HEK293 (cell line): ENCODE results near the gene LIN7A.

ENCODE experiments used
- CTCF ChIA-PET: fragments of 350-600 bp; formaldehyde crosslinking; extraction: SDS; loops from one replicate; lab custom pipeline; 2021; ENCODE audit warnings: antibody characterized with exemption; lab: Yijun Ruan, JAX
- POLR2A ChIA-PET: fragments of 300-600 bp; formaldehyde crosslinking; extraction: SDS; loops from one replicate; lab custom pipeline; 2020; ENCODE audit warnings: antibody characterized with exemption, inconsistent platforms; lab: Yijun Ruan, JAX
- H3K27ac ChIP-seq: fragments of 200-500 bp; sonication (Bioruptor generic); 2 replicates; pipeline ENCODE4 v1.5.1; 2014; ENCODE audit warnings: low read depth, low read length, control low read depth, inconsistent platforms; ENCODE audit errors: extremely low read depth
- H3K36me3 ChIP-seq, 2 experiments: fragments of 200-500 bp in 1 of 2; sonication (Bioruptor generic) in 1 of 2; 1 replicate in 1 of 2; 2 replicates in 1 of 2; pipeline ENCODE4 v1.5.1; 2014 to 2017; ENCODE audit warnings: inconsistent platforms in 2 of 2, low read length in 2 of 2; ENCODE audit not compliant: control insufficient read depth in 2 of 2, insufficient read depth in 1 of 2
- H3K4me1 ChIP-seq: fragments of 200-500 bp; sonication (Bioruptor generic); 2 replicates; pipeline ENCODE4 v1.5.1; 2014; ENCODE audit warnings: mild to moderate bottlenecking, low read length, inconsistent platforms; ENCODE audit not compliant: control insufficient read depth, insufficient read depth
- H3K4me3 ChIP-seq: 2 replicates; pipeline ENCODE4 v1.5.1; 2011; ENCODE audit warnings: low read depth, mild to moderate bottlenecking, control low read depth, low read length, moderate library complexity
- H3K9me3 ChIP-seq: fragments of 200-500 bp; sonication (Bioruptor generic); 2 replicates; pipeline ENCODE4 v1.5.1; 2014; ENCODE audit warnings: low read depth, low read length, inconsistent platforms; ENCODE audit not compliant: control insufficient read depth, insufficient read depth
- GLI4 ChIP-seq: fragments of 450-650 bp; formaldehyde crosslinking; IDR thresholded peaks from 2 replicates; pipeline ENCODE4 v1.5.1; 2016; ENCODE audit warnings: missing biosample characterization, missing genetic modification characterization
- KLF10 ChIP-seq: fragments of 450-650 bp; IDR thresholded peaks from 2 replicates; pipeline ENCODE4 v1.5.1; 2018; ENCODE audit warnings: missing biosample characterization, mild to moderate bottlenecking, missing genetic modification characterization
- OSR2 ChIP-seq: fragments of 450-650 bp; formaldehyde crosslinking; IDR thresholded peaks from 2 replicates; pipeline ENCODE4 v1.5.1; 2016; ENCODE audit warnings: missing biosample characterization, missing genetic modification characterization
- RBAK ChIP-seq: fragments of 450-650 bp; formaldehyde crosslinking; IDR thresholded peaks from 2 replicates; pipeline ENCODE4 v1.5.1; 2016; ENCODE audit warnings: missing biosample characterization, missing genetic modification characterization
- ZBTB1 ChIP-seq: fragments of 450-650 bp; formaldehyde crosslinking; IDR thresholded peaks from 2 replicates; pipeline ENCODE4 v1.5.1; 2016; ENCODE audit warnings: missing biosample characterization, missing genetic modification characterization
- ZBTB48 ChIP-seq: fragments of 450-650 bp; formaldehyde crosslinking; IDR thresholded peaks from 2 replicates; pipeline ENCODE4 v1.5.1; 2016; ENCODE audit warnings: missing biosample characterization, missing genetic modification characterization
- ZNF184 ChIP-seq: fragments of 450-650 bp; IDR thresholded peaks from 2 replicates; pipeline ENCODE4 v1.5.1; 2018; ENCODE audit warnings: missing biosample characterization, mild to moderate bottlenecking, missing genetic modification characterization
- ZNF19 ChIP-seq: fragments of 450-650 bp; formaldehyde crosslinking; IDR thresholded peaks from 2 replicates; pipeline ENCODE4; 2016; ENCODE audit warnings: missing biosample characterization, missing genetic modification characterization, low read depth
- ZNF2 ChIP-seq: fragments of 450-650 bp; formaldehyde crosslinking; IDR thresholded peaks from 2 replicates; pipeline ENCODE4 v1.5.1; 2016; ENCODE audit warnings: missing biosample characterization, missing genetic modification characterization
- ZNF202 ChIP-seq: fragments of 450-650 bp; formaldehyde crosslinking; IDR thresholded peaks from 2 replicates; pipeline ENCODE4 v1.5.1; 2016; ENCODE audit warnings: missing biosample characterization, missing genetic modification characterization, borderline replicate concordance
- ZNF629 ChIP-seq: fragments of 450-650 bp; formaldehyde crosslinking; IDR thresholded peaks from 2 replicates; pipeline ENCODE4 v1.5.1; 2017; ENCODE audit warnings: missing biosample characterization, missing genetic modification characterization
- ZNF768 ChIP-seq: fragments of 450-650 bp; formaldehyde crosslinking; IDR thresholded peaks from 2 replicates; pipeline ENCODE4 v1.5.1; 2018; ENCODE audit warnings: missing biosample characterization, mild to moderate bottlenecking, missing genetic modification characterization
- TF ChIP-seq, protein P1 (sequence below): fragments of 450-650 bp; formaldehyde crosslinking; IDR thresholded peaks from 2 replicates; pipeline ENCODE4 v1.5.1; 2016; ENCODE audit warnings: missing biosample characterization, missing genetic modification characterization
- TF ChIP-seq, protein P2 (sequence below): fragments of 450-650 bp; formaldehyde crosslinking; IDR thresholded peaks from 2 replicates; pipeline ENCODE4 v1.5.1; 2016; ENCODE audit warnings: missing biosample characterization, missing genetic modification characterization, borderline replicate concordance
- TF ChIP-seq, protein P3 (sequence below): fragments of 450-650 bp; formaldehyde crosslinking; IDR thresholded peaks from 2 replicates; pipeline ENCODE4 v1.5.1; 2016; ENCODE audit warnings: missing biosample characterization, missing genetic modification characterization, borderline replicate concordance

LIN7A gene

DNA sequence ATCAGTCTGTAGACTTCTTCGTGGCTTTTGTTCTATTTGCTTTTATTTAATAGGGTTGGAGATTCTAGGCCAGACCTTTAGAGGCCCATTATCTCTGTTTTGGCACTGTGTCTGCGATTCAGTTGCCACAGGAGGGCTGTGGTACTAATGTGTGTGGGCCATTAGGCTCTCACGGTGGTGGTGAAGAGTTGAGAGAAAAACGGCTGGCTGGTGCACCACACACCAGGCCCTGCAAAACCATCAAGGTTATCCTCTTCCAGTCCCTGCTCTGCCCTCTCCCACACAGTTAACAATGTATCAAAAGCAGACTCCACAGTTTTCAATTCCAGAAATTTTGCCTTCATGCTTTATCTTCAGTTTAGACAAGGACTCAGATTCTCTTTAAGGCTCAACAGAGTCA lies 123.3 kb downstream of the LIN7A start:
- Histone ChIP-seq H3K9me3 (no peaks in the 10 kb centered on the region), H3K4me3 (no peak overlapping the region), H3K36me3 (peaks cover 0 to 8% of the 10 kb centered on the region in 2 experiments; a peak in 1 of 3 replicates), H3K4me1 (no peaks in the 10 kb centered on the region), H3K27ac (no peak overlapping the region)
- POLR2A ChIA-PET = no interaction called here
- CTCF ChIA-PET = interaction anchor here (0.9 kb wide), 1 partner anchor 23 kb away, joined by 3 read pairs; no protein-coding TSS in a partner anchor
- TF ChIP-seq GLI4 (tag by site-specific recombination) (no peak), RBAK (tag by site-specific recombination) (no peak), ZBTB1 (tag by site-specific recombination) (no peak)

DNA sequence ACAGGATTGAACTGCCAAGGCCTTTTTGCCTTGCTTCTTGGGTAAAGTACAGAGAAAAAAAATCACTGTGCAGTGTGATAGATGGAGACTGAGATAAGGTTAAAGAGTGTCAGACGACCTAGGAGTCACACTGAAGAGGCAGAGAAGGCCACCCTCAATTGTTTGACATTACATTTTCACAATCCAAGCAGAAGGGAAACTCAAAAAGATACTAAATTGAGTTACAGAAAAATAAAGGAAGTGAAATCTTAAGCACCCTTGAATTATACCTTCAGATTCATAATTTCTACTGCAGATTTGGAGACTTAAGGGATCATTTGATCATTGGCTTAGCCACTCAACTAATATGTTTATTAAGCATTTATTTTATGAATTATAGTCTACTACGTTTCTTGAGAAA lies 123.9 kb downstream of the LIN7A start:
- Histone ChIP-seq H3K9me3 (no peaks in the 10 kb centered on the region), H3K4me3 (no peak overlapping the region), H3K27ac (no peak overlapping the region), H3K36me3 (peaks cover 0 to 8% of the 10 kb centered on the region in 2 experiments; a peak in 1 of 3 replicates), H3K4me1 (no peaks in the 10 kb centered on the region)
- ChIA-PET CTCF (no interaction called here), POLR2A (no interaction called here)
- TF ChIP-seq ZNF184 (tag by site-specific recombination) (no peak), KLF10 (tag by site-specific recombination) (no peak), ZNF768 (tag by site-specific recombination) (no peak), OSR2 (no peak)

DNA sequence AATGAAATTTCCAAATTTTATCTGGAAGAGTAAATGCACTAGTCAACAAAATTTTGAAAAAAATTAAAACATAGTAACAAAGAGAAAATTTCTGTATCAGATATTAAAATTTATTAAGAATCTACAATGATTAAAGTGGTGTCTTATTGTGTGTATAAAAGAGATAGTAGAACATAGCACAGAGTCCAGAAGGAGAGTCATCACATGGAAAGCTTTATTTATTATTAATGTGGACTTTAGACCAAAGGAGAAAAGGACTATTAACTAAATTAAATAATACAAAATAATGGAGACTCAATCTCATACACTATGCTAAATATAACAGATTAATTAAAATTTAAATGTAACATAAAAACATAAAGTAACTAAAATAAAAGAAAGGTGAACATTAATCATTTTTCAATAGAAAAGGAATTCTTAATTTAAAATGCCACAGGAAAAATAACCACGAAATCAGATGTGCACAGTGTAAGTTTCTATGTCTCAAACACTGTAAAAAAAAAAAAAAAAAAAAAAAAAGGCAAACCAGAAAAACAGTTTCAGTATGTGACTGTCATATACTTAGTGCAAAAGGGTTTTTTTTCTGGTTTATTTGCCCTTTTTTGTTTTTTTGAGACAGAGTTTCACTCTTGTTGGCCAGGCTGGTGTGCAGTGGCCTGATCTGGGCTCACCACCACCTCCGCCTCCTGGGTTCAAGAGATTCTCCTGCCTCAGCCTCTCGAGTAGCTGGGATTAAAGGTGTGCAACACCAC lies 125.6 kb downstream of the LIN7A start:
- Histone ChIP-seq H3K4me1 (no peaks in the 10 kb centered on the region), H3K4me3 (no peak overlapping the region), H3K27ac (no peak overlapping the region), H3K9me3 (no peaks in the 10 kb centered on the region), H3K36me3 (peaks cover 0 to 8% of the 10 kb centered on the region in 2 experiments; a peak in 1 of 3 replicates)
- CTCF ChIA-PET = no interaction called here
- TF ChIP-seq, protein P1, sequence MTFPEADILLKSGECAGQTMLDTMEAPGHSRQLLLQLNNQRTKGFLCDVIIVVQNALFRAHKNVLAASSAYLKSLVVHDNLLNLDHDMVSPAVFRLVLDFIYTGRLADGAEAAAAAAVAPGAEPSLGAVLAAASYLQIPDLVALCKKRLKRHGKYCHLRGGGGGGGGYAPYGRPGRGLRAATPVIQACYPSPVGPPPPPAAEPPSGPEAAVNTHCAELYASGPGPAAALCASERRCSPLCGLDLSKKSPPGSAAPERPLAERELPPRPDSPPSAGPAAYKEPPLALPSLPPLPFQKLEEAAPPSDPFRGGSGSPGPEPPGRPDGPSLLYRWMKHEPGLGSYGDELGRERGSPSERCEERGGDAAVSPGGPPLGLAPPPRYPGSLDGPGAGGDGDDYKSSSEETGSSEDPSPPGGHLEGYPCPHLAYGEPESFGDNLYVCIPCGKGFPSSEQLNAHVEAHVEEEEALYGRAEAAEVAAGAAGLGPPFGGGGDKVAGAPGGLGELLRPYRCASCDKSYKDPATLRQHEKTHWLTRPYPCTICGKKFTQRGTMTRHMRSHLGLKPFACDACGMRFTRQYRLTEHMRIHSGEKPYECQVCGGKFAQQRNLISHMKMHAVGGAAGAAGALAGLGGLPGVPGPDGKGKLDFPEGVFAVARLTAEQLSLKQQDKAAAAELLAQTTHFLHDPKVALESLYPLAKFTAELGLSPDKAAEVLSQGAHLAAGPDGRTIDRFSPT (tag by site-specific recombination) = no peak
- TF ChIP-seq ZNF19 (tag by site-specific recombination) (no peak), ZNF2 (no peak)
- POLR2A ChIA-PET = no interaction called here

DNA sequence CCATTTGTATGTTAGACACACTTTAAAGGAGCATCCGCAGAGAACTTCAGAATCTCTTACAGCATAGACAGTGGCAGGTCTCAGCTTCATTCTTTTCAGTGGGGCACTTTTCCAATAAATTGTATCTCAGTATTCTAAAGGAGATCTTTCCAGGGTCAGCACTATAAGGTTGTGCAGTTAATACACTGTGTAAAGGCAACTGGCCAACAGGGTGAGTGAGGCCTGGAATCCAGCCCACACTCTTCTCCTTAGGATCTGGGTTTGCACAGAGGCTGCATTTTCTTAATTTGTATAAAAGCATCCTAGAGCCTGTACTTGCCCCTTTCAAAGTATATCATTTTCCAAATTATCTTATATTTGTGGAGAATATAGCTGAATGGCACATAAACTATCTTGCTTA lies 126.9 kb downstream of the LIN7A start:
- ChIA-PET CTCF (interaction anchor here (0.6 to 0.7 kb wide), 3 partner anchors 18 to 48 kb away, joined by 3 to 6 read pairs (median 4); no protein-coding TSS in a partner anchor), POLR2A (no interaction called here)
- Histone ChIP-seq H3K4me1 (no peaks in the 10 kb centered on the region), H3K9me3 (no peaks in the 10 kb centered on the region), H3K27ac (no peak overlapping the region), H3K4me3 (no peak overlapping the region), H3K36me3 (peaks cover 0 to 8% of the 10 kb centered on the region in 2 experiments; a peak in 1 of 3 replicates)
- TF ChIP-seq, protein P2, sequence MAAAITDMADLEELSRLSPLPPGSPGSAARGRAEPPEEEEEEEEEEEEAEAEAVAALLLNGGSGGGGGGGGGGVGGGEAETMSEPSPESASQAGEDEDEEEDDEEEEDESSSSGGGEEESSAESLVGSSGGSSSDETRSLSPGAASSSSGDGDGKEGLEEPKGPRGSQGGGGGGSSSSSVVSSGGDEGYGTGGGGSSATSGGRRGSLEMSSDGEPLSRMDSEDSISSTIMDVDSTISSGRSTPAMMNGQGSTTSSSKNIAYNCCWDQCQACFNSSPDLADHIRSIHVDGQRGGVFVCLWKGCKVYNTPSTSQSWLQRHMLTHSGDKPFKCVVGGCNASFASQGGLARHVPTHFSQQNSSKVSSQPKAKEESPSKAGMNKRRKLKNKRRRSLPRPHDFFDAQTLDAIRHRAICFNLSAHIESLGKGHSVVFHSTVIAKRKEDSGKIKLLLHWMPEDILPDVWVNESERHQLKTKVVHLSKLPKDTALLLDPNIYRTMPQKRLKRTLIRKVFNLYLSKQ = no peak
- TF ChIP-seq ZNF202 (tag by site-specific recombination) = no peak
- TF ChIP-seq, protein P3, sequence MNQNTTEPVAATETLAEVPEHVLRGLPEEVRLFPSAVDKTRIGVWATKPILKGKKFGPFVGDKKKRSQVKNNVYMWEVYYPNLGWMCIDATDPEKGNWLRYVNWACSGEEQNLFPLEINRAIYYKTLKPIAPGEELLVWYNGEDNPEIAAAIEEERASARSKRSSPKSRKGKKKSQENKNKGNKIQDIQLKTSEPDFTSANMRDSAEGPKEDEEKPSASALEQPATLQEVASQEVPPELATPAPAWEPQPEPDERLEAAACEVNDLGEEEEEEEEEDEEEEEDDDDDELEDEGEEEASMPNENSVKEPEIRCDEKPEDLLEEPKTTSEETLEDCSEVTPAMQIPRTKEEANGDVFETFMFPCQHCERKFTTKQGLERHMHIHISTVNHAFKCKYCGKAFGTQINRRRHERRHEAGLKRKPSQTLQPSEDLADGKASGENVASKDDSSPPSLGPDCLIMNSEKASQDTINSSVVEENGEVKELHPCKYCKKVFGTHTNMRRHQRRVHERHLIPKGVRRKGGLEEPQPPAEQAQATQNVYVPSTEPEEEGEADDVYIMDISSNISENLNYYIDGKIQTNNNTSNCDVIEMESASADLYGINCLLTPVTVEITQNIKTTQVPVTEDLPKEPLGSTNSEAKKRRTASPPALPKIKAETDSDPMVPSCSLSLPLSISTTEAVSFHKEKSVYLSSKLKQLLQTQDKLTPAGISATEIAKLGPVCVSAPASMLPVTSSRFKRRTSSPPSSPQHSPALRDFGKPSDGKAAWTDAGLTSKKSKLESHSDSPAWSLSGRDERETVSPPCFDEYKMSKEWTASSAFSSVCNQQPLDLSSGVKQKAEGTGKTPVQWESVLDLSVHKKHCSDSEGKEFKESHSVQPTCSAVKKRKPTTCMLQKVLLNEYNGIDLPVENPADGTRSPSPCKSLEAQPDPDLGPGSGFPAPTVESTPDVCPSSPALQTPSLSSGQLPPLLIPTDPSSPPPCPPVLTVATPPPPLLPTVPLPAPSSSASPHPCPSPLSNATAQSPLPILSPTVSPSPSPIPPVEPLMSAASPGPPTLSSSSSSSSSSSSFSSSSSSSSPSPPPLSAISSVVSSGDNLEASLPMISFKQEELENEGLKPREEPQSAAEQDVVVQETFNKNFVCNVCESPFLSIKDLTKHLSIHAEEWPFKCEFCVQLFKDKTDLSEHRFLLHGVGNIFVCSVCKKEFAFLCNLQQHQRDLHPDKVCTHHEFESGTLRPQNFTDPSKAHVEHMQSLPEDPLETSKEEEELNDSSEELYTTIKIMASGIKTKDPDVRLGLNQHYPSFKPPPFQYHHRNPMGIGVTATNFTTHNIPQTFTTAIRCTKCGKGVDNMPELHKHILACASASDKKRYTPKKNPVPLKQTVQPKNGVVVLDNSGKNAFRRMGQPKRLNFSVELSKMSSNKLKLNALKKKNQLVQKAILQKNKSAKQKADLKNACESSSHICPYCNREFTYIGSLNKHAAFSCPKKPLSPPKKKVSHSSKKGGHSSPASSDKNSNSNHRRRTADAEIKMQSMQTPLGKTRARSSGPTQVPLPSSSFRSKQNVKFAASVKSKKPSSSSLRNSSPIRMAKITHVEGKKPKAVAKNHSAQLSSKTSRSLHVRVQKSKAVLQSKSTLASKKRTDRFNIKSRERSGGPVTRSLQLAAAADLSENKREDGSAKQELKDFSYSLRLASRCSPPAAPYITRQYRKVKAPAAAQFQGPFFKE (tag by site-specific recombination) = no peak
- TF ChIP-seq ZBTB48 (tag by site-specific recombination) = no peak
- TF ChIP-seq ZNF629 (tag by site-specific recombination) = no peak
